ENCODE results near the gene DOHH.

- no peak for TF ChIP-seq EZH2phosphoT487 (IDR thresholded peaks at IDR 0.05; ENCODE audit: insufficient read depth, low read depth)
- TF ChIP-seq EZH2 (IDR thresholded peaks at IDR 0.05; ENCODE audit: insufficient read depth, poor library complexity, severe bottlenecking) = no peak
Measured at GRCh38 chr19:3444695-3445234, 55.7 kb downstream of the DOHH start.
